KMS-11 (cell line): ENCODE data around the gene C2orf76.

Source experiments
- H2AFZ ChIP-seq: fragments of 200-600 bp; sonication (generic); 2 replicates; pipeline ENCODE4 v1.6.1; 2016; ENCODE audit warnings: antibody characterized with exemption, mixed run types, low read depth
- H3K27ac ChIP-seq: fragments of 200-600 bp; sonication (generic); 2 replicates; pipeline ENCODE4 v1.6.1; 2016; ENCODE audit warnings: mild to moderate bottlenecking, mixed run types
- H3K27me3 ChIP-seq: fragments of 200-600 bp; sonication (generic); 2 replicates; pipeline ENCODE4 v1.6.1; 2017; ENCODE audit warnings: mild to moderate bottlenecking, low read depth, mixed run types, moderate library complexity; ENCODE audit not compliant: insufficient read depth
- H3K36me3 ChIP-seq: fragments of 200-600 bp; sonication (generic); 2 replicates; pipeline ENCODE4 v1.6.1; 2017; ENCODE audit warnings: mild to moderate bottlenecking, mixed run types; ENCODE audit not compliant: insufficient read depth
- H3K4me1 ChIP-seq: fragments of 200-600 bp; sonication (generic); 2 replicates; pipeline ENCODE4 v1.6.1; 2016; ENCODE audit warnings: mild to moderate bottlenecking, low read depth, mixed run types; ENCODE audit not compliant: poor library complexity, severe bottlenecking
- H3K4me2 ChIP-seq: fragments of 200-600 bp; sonication (generic); 2 replicates; pipeline ENCODE4 v1.7.0; 2016; ENCODE audit warnings: mild to moderate bottlenecking, mixed run types
- H3K4me3 ChIP-seq: fragments of 200-600 bp; sonication (generic); IDR thresholded peaks from 2 replicates; pipeline ENCODE4 v1.6.1; 2017; ENCODE audit warnings: low read depth, low read length, mixed read lengths; ENCODE audit not compliant: insufficient read depth
- H3K79me2 ChIP-seq: fragments of 200-600 bp; sonication (generic); 2 replicates; pipeline ENCODE4 v1.6.1; 2016; ENCODE audit warnings: low read depth, mixed run types; ENCODE audit not compliant: insufficient read depth
- H3K9ac ChIP-seq: fragments of 200-600 bp; sonication (generic); 2 replicates; pipeline ENCODE4 v1.6.1; 2016; ENCODE audit warnings: mild to moderate bottlenecking, mixed run types
- H4K20me1 ChIP-seq: fragments of 200-600 bp; sonication (generic); 2 replicates; pipeline ENCODE4 v1.6.1; 2016; ENCODE audit warnings: mild to moderate bottlenecking, mixed run types; ENCODE audit not compliant: insufficient read depth
- TF ChIP-seq, protein P1 (sequence below): fragments of 200-600 bp; sonication (generic); conservative IDR thresholded peaks from 2 replicates; pipeline ENCODE4 v1.6.1; 2017; ENCODE audit warnings: low read depth, mild to moderate bottlenecking, antibody characterized with exemption, low read length, moderate library complexity, mixed read lengths

C2orf76 gene

DNA sequence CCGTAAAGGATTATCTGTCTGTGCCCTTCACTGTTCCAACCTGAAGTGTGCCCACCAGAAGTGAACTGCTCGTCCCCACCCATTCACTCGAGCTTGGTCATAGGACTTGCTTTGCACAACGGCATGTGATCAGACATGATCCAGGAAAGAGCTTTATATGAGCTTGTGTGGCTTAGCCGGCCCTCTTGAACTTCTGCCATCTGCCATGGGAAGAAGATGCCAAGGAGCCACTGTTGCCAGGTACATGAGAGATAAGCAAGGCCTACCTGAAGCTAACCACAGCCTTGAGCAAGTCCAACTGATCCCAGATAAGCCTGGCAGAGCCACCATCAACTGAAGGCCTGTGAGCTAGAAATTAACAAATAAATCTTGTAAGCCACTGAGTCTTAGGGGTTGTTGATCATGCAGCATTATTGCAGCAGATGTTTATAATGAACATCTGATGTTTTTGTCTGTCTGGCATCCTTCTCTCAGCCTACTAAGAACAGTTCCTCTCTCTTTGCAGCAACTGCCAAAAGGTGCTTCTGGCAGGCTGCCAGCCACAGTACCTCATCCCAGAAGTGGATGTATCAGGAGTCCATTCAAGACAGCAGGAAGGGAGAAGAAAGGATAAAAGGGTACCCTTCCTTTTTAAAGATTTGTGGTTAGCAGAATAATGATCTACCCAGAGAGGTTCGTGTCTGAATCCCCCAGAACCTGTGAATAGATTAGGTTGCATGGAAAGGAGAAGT lies 16.9 kb upstream of the C2orf76 start:
- Histone ChIP-seq H3K4me2 (no peak overlapping the region), H3K27ac (no peak overlapping the region), H2AFZ (no peak overlapping the region)

GRCh38 chr2:119378566-119378965 lies 11.9 kb upstream of the C2orf76 start:
- Histone ChIP-seq H3K27me3 (no peaks in the 10 kb centered on the region), H3K4me2 (no peak overlapping the region), H4K20me1 (no peaks in the 10 kb centered on the region), H3K9ac (no peak overlapping the region), H2AFZ (no peak overlapping the region), H3K4me3 (no peak overlapping the region), H3K36me3 (no peaks in the 10 kb centered on the region), H3K79me2 (no peaks in the 10 kb centered on the region), H3K27ac (no peak overlapping the region), H3K4me1 (no peaks in the 10 kb centered on the region)
- TF ChIP-seq, protein P1, sequence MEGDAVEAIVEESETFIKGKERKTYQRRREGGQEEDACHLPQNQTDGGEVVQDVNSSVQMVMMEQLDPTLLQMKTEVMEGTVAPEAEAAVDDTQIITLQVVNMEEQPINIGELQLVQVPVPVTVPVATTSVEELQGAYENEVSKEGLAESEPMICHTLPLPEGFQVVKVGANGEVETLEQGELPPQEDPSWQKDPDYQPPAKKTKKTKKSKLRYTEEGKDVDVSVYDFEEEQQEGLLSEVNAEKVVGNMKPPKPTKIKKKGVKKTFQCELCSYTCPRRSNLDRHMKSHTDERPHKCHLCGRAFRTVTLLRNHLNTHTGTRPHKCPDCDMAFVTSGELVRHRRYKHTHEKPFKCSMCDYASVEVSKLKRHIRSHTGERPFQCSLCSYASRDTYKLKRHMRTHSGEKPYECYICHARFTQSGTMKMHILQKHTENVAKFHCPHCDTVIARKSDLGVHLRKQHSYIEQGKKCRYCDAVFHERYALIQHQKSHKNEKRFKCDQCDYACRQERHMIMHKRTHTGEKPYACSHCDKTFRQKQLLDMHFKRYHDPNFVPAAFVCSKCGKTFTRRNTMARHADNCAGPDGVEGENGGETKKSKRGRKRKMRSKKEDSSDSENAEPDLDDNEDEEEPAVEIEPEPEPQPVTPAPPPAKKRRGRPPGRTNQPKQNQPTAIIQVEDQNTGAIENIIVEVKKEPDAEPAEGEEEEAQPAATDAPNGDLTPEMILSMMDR: no peak

More for the DNA sequence above, 16.9 kb upstream of the C2orf76 start:
- TF ChIP-seq, protein P1: no peak
- no peaks in the 10 kb centered on the region for H3K4me1 ChIP-seq
- no peaks in the 10 kb centered on the region for H4K20me1 ChIP-seq
- no peak overlapping the region for H3K4me3 ChIP-seq
- no peaks in the 10 kb centered on the region for H3K36me3 ChIP-seq
- H3K27me3 ChIP-seq: no peaks in the 10 kb centered on the region
- no peak overlapping the region for H3K9ac ChIP-seq
- H3K79me2 ChIP-seq: no peaks in the 10 kb centered on the region

DNA sequence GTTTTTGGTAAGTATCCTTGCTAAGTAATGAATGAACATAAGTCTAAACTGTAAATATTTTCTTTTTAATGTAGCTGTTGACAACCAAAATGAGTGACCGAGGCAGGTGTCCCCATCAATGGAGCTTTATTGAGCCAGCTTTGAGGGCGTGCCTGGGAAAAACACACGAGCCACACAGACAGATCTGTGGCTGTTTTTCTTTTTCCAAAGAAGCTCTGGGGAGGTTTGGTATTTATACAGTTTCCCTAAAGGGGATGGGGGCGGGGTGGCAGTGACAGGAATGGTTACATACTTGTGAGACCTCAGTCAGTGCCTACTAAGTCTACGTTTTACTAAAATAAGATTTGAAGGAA lies 11.3 kb upstream of the C2orf76 start:
- Histone ChIP-seq H3K27me3 (no peaks in the 10 kb centered on the region), H4K20me1 (no peaks in the 10 kb centered on the region), H3K9ac (no peak overlapping the region), H3K4me2 (no peak overlapping the region), H3K4me1 (no peaks in the 10 kb centered on the region), H3K4me3 (no peak overlapping the region), H2AFZ (no peak overlapping the region), H3K27ac (no peak overlapping the region), H3K79me2 (no peaks in the 10 kb centered on the region), H3K36me3 (no peaks in the 10 kb centered on the region)
- TF ChIP-seq, protein P1: no peak

- H3K4me1 ChIP-seq: no peaks in the 10 kb centered on the region
- TF ChIP-seq, protein P1: no peak
- no peak overlapping the region for H3K9ac ChIP-seq
Measured at GRCh38 chr2:119377294-119377992, 10.8 kb upstream of the C2orf76 start.

More at GRCh38 chr2:119377294-119377992, 10.8 kb upstream of the C2orf76 start:
- Histone ChIP-seq H3K4me2 (no peak overlapping the region), H2AFZ (no peak overlapping the region), H4K20me1 (no peaks in the 10 kb centered on the region), H3K4me3 (no peak overlapping the region), H3K79me2 (no peaks in the 10 kb centered on the region), H3K27me3 (no peaks in the 10 kb centered on the region), H3K27ac (no peak overlapping the region), H3K36me3 (no peaks in the 10 kb centered on the region)
